NCI-H2196 (cell line): ENCODE measurements around the gene KCP.
A peak's percentile ranks its signal among the peaks of the same experiment; 100 is the strongest.

Experiments used
- DNase-seq: peaks from one replicate; lab custom pipeline; 2025; ENCODE audit not compliant: unreplicated experiment; lab: John Stamatoyannopoulos, UW

KCP gene

DNA sequence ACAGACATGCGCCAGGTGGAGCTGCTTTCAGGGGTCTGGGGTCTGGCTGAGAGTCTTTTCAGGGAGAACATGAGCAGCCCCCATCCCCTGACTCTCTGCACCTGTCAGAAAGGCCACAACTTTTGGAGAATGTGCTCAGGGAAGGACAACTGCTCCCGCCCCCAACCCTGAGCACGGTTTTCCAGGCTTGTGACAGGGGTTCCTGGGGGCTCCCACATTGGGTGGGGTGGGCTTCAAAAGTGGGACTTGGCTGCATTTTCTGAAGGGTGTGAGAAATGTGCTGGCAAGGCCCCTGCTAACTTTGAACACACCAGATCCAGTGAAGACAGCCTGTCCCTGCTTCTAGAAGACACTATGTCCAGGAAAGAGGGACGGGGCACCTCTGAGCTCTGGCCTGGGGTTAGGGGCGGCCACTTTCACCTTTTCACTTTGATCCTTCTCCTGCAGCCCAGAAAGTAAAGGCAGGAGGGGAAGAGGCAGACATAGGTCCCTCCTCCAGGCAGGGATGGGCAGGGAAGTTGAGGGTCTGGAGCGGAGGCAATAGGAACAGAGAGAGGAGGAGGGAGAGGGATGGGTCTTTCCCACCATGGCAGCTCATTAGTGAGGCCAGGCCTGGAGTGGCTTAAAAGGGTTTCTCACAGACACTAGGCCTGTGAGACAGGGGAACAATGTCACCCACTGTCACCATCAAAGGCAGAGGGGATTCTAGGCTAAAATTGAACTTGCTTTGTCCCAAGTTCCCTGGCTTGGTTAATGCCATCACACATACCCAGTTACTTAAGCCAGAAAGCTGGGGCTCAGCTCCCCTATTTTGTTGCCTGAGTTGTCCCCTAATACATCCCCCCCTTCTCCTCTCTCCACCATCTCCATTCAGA is 1.5 kb downstream of the KCP start:
- DNase-seq = no peak

- DNase-seq = no peak
These were observed 3.5 kb downstream of the KCP start for GRCh38 chr7:128906766-128907559.

- DNase-seq = no peak
These were observed 4.3 kb downstream of the KCP start for GRCh38 chr7:128906001-128906765.

DNA sequence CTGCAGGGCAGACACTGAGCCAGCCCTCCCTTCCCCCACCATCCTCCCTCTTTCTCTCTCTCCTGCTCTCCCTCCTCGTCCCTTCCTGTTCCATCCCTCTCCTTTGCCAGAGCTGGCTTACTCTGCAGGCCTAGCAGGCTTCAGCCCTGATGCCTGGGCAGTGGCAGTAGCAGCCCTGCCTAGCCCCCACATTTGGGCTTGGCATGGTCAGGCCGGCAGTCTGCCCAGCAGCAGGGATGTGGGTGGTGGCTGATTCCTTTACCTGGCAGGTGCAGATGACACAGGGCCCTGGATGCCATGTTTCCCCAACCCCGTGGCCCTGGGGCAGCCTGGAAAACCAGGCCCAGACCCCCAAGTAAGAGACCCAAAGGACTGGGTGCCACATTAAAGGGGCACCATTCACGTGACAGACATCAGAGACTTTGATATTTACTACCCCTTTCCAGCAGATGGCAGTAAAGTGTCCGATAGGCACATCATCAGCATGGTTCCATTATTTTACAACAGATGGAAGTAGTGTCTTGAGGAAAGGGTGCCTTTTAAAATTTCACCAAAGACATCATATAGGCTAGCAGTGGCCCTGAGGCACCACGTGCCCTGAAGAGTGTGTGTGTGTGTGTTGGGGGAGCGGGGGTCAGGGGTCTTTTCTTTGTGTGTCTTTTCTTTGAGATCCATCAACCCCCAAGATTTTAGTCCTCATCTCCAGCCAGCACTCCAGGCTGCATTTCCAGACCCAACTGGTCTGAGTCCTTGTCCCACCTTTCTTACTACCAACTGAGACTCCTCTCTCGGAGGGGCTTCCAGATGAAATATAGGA is 5.9 kb downstream of the KCP start:
- DNase-seq = peak; percentile 69

DNA sequence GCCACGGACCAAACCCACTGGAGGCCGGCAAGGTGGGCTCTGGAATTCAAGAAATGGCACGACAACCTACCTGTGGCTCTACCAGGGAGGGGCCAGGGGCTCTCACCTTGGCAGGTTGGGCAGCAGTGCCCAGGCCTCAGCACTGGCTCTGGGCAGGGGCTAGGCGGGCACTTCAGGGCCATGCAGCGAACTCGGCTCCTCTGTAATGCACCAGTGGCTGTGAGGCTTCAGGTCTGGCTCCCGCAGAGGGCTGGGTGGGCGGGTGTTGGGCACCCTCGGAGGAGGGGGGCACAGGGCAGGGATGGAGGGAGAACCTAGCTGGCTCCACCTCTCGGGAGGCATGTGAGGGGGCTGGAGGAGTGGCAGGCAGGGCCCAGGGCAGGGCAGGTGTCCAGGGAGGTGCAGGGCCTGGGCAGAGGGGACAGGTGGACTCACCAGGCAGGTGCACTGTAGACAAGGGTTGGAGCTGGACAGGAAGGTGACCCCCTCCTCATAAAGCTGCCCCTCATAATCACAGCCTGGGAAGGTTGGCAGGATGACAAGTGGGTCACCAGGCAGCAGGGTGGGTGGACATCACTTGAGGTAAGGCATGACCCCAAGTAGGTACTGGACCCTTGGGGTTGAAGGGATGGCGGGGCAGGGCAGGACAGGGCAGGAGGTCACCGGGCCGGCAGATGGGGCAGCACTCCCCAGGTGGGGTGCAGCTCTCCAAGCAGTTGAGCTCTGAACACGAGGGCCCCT is 6.7 kb downstream of the KCP start:
- DNase-seq = no peak

- DNase-seq = no peak
These were observed 7.5 kb downstream of the KCP start for GRCh38 chr7:128902761-128903585.

DNA sequence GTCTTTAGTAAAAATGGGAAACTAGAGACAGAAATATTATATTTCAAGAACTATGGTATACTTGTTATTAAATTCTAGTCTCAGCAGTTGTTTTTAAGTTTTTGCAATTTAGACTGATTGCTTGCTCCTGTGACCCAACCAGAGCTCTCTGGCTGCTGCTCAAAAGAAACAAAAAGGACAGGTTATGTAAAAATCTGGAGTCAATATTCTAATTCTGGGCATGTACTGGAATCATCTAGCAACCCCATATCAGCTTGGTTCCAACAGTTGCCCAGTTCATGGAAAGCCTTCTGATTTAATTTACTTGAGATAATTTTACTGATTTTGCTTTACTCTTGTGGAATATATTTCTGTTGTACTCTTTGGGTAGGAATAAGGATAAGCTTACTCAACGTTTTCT is 10.3 kb downstream of the KCP start:
- DNase-seq = no peak

DNA sequence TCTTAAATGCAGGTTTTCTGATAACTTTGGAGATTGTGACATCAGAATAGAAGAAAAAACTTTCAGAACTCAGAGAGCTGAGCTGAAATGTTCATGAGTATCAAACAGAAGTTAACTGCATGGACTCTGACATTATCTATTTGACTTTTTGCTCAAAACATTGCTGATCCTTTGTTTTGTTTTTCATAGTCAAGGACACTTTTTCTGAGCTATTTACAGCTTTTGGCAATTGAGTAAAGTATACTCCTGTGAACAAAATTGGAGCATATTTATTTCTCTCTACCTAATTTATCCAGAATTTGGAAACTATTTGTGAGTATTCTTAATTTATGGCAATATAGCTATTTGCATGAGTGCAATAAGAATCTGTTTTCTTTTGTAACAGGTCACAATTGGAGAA is 11.1 kb downstream of the KCP start:
- DNase-seq = no peak

DNA sequence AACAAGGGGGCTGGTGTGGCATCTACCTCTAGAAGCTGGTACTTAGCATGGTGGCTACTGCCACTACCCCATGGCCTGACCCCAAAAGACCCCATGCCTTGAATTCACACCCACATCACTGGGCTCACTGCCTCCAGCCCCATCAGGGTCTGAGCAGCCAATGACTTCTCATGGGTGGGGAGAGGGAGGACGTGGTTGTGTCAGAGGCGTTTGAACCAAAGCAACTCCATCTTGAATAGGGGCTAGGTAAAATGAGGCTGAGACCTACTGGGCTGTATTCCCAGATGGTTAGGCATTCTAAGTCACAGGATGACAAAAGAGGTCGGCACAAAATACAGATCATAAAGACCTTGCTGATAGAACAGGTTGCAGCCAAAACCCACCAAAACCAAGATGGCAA is 15.2 kb downstream of the KCP start:
- no peak for DNase-seq

DNA sequence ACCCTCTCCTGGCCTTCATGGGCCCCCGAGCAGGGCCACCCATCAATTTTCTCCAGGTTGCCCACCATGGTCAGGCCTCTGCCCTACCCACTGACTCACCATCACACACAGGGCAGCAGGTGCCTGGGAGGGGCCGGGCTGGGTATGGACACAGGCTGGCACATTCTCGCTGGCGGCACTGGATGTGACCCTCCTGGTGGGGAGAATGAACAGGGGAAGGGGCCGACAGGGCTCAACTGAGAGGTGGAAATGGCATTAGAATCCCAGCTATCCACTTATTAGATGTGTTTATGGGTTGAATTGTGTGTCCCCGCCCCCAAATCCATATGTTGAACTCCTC is 16.4 kb downstream of the KCP start:
- DNase-seq = no peak

DNA sequence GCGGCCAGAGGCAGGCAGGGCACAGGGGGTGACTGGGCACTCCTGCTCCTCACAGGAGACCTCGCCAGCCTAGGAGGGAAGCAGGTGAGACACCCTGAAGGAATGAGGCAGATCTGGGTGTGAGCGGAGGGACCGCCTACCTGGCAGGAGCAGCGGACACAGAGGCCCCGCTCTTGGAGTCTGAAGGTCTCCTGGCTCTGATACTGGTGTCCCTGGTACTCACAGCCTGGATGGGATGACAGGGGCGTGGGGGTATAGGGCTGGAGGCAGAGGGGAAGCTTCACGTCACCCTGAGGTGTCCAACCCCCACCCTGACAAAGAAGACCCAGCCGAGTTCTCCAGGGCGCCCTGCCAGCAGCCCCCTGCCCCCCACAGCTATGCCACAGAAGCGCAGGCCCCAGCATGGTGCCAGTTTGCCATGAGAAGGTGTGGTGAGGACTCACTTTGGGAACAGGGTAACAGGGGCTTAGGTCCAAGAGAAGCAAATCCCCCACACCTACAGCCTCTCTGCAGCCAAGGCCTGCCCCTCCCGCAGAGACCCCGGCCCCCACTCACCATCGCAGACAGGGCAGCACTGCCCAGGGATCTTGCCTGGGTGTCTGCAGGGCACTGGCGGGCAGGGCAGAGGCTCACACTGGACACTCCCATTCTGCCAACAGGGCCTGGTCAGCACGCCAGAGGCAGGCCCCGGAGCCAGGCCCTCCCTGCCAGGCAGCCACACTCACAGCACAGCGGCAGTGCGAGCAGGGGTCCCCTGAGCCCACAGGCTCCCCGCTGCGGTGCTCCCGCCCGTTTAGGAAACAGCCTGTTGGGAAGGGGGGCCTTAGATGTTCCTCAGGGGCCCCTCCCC is 17.0 kb downstream of the KCP start:
- no peak for DNase-seq

- no peak for DNase-seq
These were observed 17.8 kb downstream of the KCP start for GRCh38 chr7:128892521-128893250.

DNA sequence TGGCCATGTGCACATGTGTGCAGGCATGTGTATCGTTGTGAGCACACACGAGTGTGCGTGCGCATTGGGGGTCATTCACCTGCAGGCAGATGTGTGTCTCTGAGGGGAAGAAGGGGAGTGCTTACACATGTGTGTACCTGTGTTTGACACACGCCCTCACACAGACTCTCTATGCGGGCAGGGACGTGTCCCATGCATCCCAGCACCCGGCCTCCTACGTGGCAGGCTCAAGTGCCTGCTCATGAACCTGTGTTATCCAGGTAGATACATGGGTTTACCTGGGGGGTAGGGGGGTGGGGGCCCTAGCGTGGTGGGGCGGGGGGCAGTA is 18.6 kb downstream of the KCP start:
- DNase-seq = no peak

DNA sequence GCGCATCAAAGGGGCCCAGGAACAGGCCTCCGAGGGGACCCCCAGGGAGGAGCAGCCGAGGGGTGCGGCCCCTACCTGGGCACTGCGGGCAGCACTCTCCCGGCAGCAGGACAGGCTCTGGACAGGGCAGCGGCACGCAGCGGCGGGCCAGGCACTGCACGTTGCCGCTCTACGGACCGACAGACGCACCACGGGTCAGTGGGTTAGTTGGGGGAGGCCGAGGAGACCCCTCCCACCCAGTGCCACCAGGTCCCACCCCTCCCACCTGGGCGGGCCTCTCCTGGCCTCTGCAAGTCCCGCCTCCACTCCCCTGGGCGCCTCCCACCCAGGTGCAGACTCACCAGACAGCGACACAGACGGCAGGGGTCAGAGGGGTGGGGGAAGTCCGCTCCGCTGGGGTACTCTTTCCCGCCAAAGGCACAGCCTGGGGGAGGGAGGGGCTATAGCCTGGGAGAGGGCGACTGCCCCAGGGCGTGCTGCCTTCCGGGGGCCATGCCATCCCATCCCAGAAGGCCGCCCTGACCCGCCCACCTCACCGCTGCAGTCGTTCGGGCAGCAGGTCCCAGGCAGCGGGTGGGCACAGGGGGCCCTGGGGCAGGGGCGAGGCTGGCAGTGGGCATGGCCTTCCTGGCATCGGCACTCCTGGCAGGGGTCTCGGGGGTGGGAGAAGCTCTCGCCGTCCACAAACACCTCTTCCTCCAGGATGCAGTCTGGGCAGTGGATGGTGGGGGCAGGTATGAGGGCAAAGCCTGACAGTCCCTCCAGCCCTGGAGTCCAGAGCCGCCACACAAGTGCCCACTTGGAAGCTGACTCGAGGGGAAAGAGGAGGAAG is 19.2 kb downstream of the KCP start:
- DNase-seq = peak; percentile 16

GRCh38 chr7:128890306-128891109 is 20.0 kb downstream of the KCP start:
- DNase-seq = peak; percentile 21

- no peak for DNase-seq
These were observed 21.4 kb downstream of the KCP start for GRCh38 chr7:128889121-128889520.
